Measurements from ENCODE around the gene NOLC1. TPM values are rescaled to one million over a fixed set of nuclear protein-coding genes. Genes with fewer than 3 reads are reported as not detected.

Gene NOLC1
- total and polyA plus RNA-seq, 9 donors: 32.0 to 88.8 (median 50.2) TPM

DNA sequence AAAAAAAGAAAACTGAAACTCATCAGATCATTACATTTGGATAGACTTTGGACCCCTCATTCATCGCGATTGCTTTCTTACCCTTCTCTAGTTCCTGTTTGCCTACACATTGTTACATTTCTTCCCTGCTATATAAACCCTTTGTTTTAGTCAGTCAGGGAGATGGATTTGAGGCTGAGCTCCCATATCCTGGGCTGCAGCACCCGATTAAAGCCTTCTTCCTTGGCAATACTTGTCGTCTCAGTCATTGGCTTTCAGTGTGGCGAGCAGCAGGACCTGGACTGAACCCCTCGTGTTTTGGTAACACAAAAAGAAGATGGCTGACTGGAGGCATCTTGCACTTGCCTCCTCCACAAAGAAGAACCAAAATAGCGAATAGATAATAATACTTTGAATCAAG is 39.8 kb downstream of the NOLC1 start:
- WGBS, 3 donors: 78 to 81% (median 79%) methylated on average over 7 of the region's 7 CpGs
- no peaks in the 10 kb centered on the region for H3K27me3 ChIP-seq
- H3K4me1 ChIP-seq (ENCODE audit: insufficient read depth): no peaks in the 10 kb centered on the region
- H3K27ac ChIP-seq: no peak overlapping the region
- H3K9me3 ChIP-seq: no peaks in the 10 kb centered on the region
- TF ChIP-seq EP300 (IDR thresholded peaks at IDR 0.05) (no peak), POLR2A (IDR thresholded peaks at IDR 0.05) (no peak), CTCF (IDR thresholded peaks at IDR 0.05) (no peak)
- intact Hi-C loops (cut with DNase I): no loop called here
- no peak for DNase-seq
- no peaks in the 10 kb centered on the region for H3K36me3 ChIP-seq
- H3K4me3 ChIP-seq: no peak overlapping the region

DNA sequence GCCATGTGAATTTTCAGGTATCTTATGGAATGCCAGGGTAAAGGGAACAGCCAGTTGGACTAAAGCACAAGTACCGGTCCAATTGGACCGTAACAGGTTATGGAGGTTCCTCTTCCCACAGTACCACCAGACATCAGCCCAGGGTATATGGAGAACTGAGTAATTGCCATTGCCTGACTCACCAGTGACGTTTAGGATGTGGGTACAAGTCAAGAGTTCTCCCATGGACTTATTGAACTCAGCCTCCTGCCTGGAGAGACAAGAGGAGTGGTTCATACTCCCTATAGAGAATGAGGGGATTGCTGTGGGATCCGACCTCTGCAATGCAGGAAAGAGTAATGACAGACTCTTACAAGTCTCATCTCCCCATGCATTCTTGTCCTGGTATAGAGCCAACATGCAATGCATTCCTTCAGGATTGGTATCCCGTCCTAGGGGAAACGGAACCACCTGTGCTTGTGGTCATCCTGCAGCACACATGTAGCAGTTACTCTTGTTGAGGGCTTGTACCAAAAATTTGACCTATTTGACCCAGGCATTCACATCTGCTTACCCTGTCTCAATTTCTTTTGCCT is 43.2 kb downstream of the NOLC1 start:
- 75 to 76% (median 76%) methylated on average over 6 of the region's 6 CpGs for WGBS, 3 donors
- no peaks in the 10 kb centered on the region for H3K36me3 ChIP-seq
- no peaks in the 10 kb centered on the region for H3K4me1 ChIP-seq (ENCODE audit: insufficient read depth)
- no peak overlapping the region for H3K27ac ChIP-seq
- no peak for TF ChIP-seq CTCF (IDR thresholded peaks at IDR 0.05)
- TF ChIP-seq EP300 (IDR thresholded peaks at IDR 0.05): no peak
- no peak for TF ChIP-seq POLR2A (IDR thresholded peaks at IDR 0.05)
- no peak overlapping the region for H3K4me3 ChIP-seq
- no peak for DNase-seq
- no peaks in the 10 kb centered on the region for H3K27me3 ChIP-seq
- intact Hi-C loops (cut with DNase I): no loop called here
- no peaks in the 10 kb centered on the region for H3K9me3 ChIP-seq

GRCh38 chr10:102196893-102197292 is 44.7 kb downstream of the NOLC1 start:
- WGBS, 3 donors: 62 to 74% (median 70%) methylated on average over 2 of the region's 2 CpGs
- no peaks in the 10 kb centered on the region for H3K27me3 ChIP-seq
- intact Hi-C loops (cut with DNase I): no loop called here

GRCh38 chr10:102198027-102198426 is 45.8 kb downstream of the NOLC1 start:
- WGBS, 3 donors: 67 to 71% (median 70%) methylated on average over 2 of the region's 2 CpGs
- intact Hi-C loops (cut with DNase I): no loop called here
- H3K4me1 ChIP-seq (ENCODE audit: insufficient read depth): no peaks in the 10 kb centered on the region
- H3K4me3 ChIP-seq: no peak overlapping the region
- H3K27ac ChIP-seq: no peak overlapping the region
- no peaks in the 10 kb centered on the region for H3K36me3 ChIP-seq
- DNase-seq: no peak
- H3K9me3 ChIP-seq: no peaks in the 10 kb centered on the region
- TF ChIP-seq CTCF (IDR thresholded peaks at IDR 0.05): no peak
- TF ChIP-seq POLR2A (IDR thresholded peaks at IDR 0.05): no peak
- no peak for TF ChIP-seq EP300 (IDR thresholded peaks at IDR 0.05)
- H3K27me3 ChIP-seq: no peaks in the 10 kb centered on the region

More at GRCh38 chr10:102196893-102197292, 44.7 kb downstream of the NOLC1 start:
- DNase-seq: no peak
- no peaks in the 10 kb centered on the region for H3K36me3 ChIP-seq
- H3K4me1 ChIP-seq (ENCODE audit: insufficient read depth): no peaks in the 10 kb centered on the region
- H3K27ac ChIP-seq: no peak overlapping the region
- no peaks in the 10 kb centered on the region for H3K9me3 ChIP-seq
- no peak overlapping the region for H3K4me3 ChIP-seq
- TF ChIP-seq POLR2A (IDR thresholded peaks at IDR 0.05) (no peak), EP300 (IDR thresholded peaks at IDR 0.05) (no peak), CTCF (IDR thresholded peaks at IDR 0.05) (no peak)
